Measurements from ENCODE around the gene SH3BP4.

- TF ChIP-seq SP4 (IDR thresholded peaks at IDR 0.05; ENCODE audit: low read length) (no peak), RFX5 (IDR thresholded peaks at IDR 0.05; ENCODE audit: borderline replicate concordance, low read depth, low read length) (no peak), POLR2A (IDR thresholded peaks at IDR 0.05; ENCODE audit: control extremely low read depth in 1 of 2, low read depth in 2 of 2, low read length in 2 of 2) (no peak)
Observed at GRCh38 chr2:234996069-234996940, 44.5 kb downstream of the SH3BP4 start.
